CD4-positive, alpha-beta T cell treated with Interferon gamma for 1 hour (primary cell): ENCODE measurements around the gene ACTL6B.
"Not testable (repeated sequence)": the region's sequence is repeated elsewhere in the genome, so short reads cannot be mapped to it uniquely, and the experiment has no call there.

Experiments used
- DNase-seq: peaks from one replicate; pipeline ENCODE4 v3.0.0-alpha.2; 2020

ACTL6B gene

GRCh38 chr7:100671353-100672327 lies 15.4 kb upstream of the ACTL6B start:
- DNase-seq = no peak

- no peak for DNase-seq
Observed at GRCh38 chr7:100670074-100670473, 13.8 kb upstream of the ACTL6B start.

GRCh38 chr7:100669106-100669505 lies 12.9 kb upstream of the ACTL6B start:
- DNase-seq = not testable (repeated sequence)

- no peak for DNase-seq
Observed at GRCh38 chr7:100668069-100668449, 11.8 kb upstream of the ACTL6B start.

- DNase-seq = no peak
Observed at GRCh38 chr7:100667331-100668068, 11.3 kb upstream of the ACTL6B start.

GRCh38 chr7:100665168-100665726 lies 9.0 kb upstream of the ACTL6B start:
- no peak for DNase-seq

GRCh38 chr7:100662194-100662776 lies 6.0 kb upstream of the ACTL6B start:
- DNase-seq = not testable (repeated sequence)

GRCh38 chr7:100654908-100655831 lies 1.1 kb downstream of the ACTL6B start:
- DNase-seq = no peak

- no peak for DNase-seq
Observed at GRCh38 chr7:100649826-100650565, 6.3 kb downstream of the ACTL6B start.

GRCh38 chr7:100642534-100642907 lies 13.7 kb downstream of the ACTL6B start:
- peak; percentile 61 for DNase-seq

- no peak for DNase-seq
Observed at GRCh38 chr7:100641860-100642533, 14.3 kb downstream of the ACTL6B start.

GRCh38 chr7:100641463-100641859 lies 14.8 kb downstream of the ACTL6B start, which contains the start of gene TFR2:
Gene TFR2, minus strand, starts transcription at chr7:100641552. Its CDS starts 43 bp downstream, at chr7:100641509.
- no peak for DNase-seq

GRCh38 chr7:100640517-100641440 lies 15.5 kb downstream of the ACTL6B start:
- DNase-seq = no peak

- no peak for DNase-seq
Observed at GRCh38 chr7:100639995-100640516, 16.2 kb downstream of the ACTL6B start.

GRCh38 chr7:100632951-100633717 lies 23.1 kb downstream of the ACTL6B start:
- peak; percentile 61 for DNase-seq

GRCh38 chr7:100630066-100630465 lies 26.2 kb downstream of the ACTL6B start:
- no peak for DNase-seq

GRCh38 chr7:100629117-100629716 lies 27.0 kb downstream of the ACTL6B start:
- no peak for DNase-seq

GRCh38 chr7:100627238-100627549 lies 29.1 kb downstream of the ACTL6B start:
- DNase-seq = no peak
